WI38 (cell line): ENCODE results near the gene KRTAP5-7.

ENCODE experiments used
- H3K4me3 ChIP-seq: 2 replicates; pipeline ENCODE4 v1.5.1; 2011; ENCODE audit warnings: low read depth, mild to moderate bottlenecking, control low read depth, low read length
- CTCF ChIP-seq: IDR thresholded peaks from 2 replicates; pipeline ENCODE4 v1.5.1; 2012; ENCODE audit warnings: low read depth, mild to moderate bottlenecking, control low read depth, low read length

KRTAP5-7 gene

GRCh38 chr11:71504531-71504930 is 22.5 kb upstream of the KRTAP5-7 start:
- TF ChIP-seq CTCF, result no peak
- H3K4me3 ChIP-seq, result no peak overlapping the region

- TF ChIP-seq CTCF, result no peak
- H3K4me3 ChIP-seq, result no peak overlapping the region
These were observed 22.1 kb upstream of the KRTAP5-7 start for GRCh38 chr11:71505001-71505400.

- no peak for TF ChIP-seq CTCF
- no peak overlapping the region for H3K4me3 ChIP-seq
These were observed 21.3 kb upstream of the KRTAP5-7 start for GRCh38 chr11:71505781-71506180.

- no peak overlapping the region for H3K4me3 ChIP-seq
- TF ChIP-seq CTCF, result no peak
These were observed 20.0 kb upstream of the KRTAP5-7 start for GRCh38 chr11:71507102-71507501.

- no peak overlapping the region for H3K4me3 ChIP-seq
- no peak for TF ChIP-seq CTCF
These were observed 8.3 kb upstream of the KRTAP5-7 start for GRCh38 chr11:71518506-71519471.

GRCh38 chr11:71519546-71519945 is 7.5 kb upstream of the KRTAP5-7 start:
- TF ChIP-seq CTCF, result no peak
- no peak overlapping the region for H3K4me3 ChIP-seq

- no peak for TF ChIP-seq CTCF
- H3K4me3 ChIP-seq, result no peak overlapping the region
These were observed 1.7 kb upstream of the KRTAP5-7 start for GRCh38 chr11:71525188-71525937.
